Body of pancreas (tissue), 4 donors: ENCODE results near the gene FABP2.

Experiments used
- CTCF ChIP-seq, 7 experiments: fragments of 450-650 bp in 4 of 7; fragments of 200-600 bp in 3 of 7; sonication (generic) in 3 of 7; IDR thresholded peaks; one replicate each; pipeline ENCODE4 v1.5.1; 2016 to 2019; ENCODE audit warnings: antibody characterized with exemption in 7 of 7
- POLR2A ChIP-seq, 3 donors: fragments of 450-650 bp; IDR thresholded peaks; one replicate each; pipeline ENCODE4 v1.6.1; 2016; ENCODE audit warnings: antibody characterized with exemption in 3 of 3, mild to moderate bottlenecking in 2 of 3

- no peak for TF ChIP-seq POLR2A (IDR thresholded peaks at IDR 0.05)
- TF ChIP-seq CTCF (IDR thresholded peaks at IDR 0.05) = no peak
Measured at GRCh38 chr4:119303587-119304305, 18.2 kb downstream of the FABP2 start.
